KOPT-K1 (cell line): Measurements from ENCODE around the gene SLC4A7.
A peak's percentile ranks its signal among the peaks of the same experiment; 100 is the strongest.
"Not testable (repeated sequence)": the region's sequence is repeated elsewhere in the genome, so short reads cannot be mapped to it uniquely, and the experiment has no call there.

ENCODE experiments used
- H3K27ac ChIP-seq: fragments of 200-600 bp; sonication (generic); 2 replicates; pipeline ENCODE4 v1.5.1; 2016; ENCODE audit warnings: antibody characterized with exemption, mild to moderate bottlenecking, low read depth, low read length; ENCODE audit not compliant: poor library complexity, severe bottlenecking
- H3K36me3 ChIP-seq: fragments of 200-600 bp; sonication (generic); 2 replicates; pipeline ENCODE4 v1.5.1; 2017; ENCODE audit warnings: antibody characterized with exemption, mild to moderate bottlenecking, low read length, moderate library complexity; ENCODE audit not compliant: insufficient read depth
- H3K9me3 ChIP-seq: fragments of 200-600 bp; sonication (generic); 2 replicates; pipeline ENCODE4 v1.5.1; 2017; ENCODE audit warnings: antibody characterized with exemption, low read length, mild to moderate bottlenecking; ENCODE audit not compliant: insufficient read depth, poor library complexity, severe bottlenecking

The SLC4A7 gene

GRCh38 chr3:27345045-27345444, 139.1 kb downstream of the SLC4A7 start:
- H3K36me3 ChIP-seq = no peaks in the 10 kb centered on the region
- peaks cover 4% of the 10 kb centered on the region for H3K9me3 ChIP-seq
- peak overlapping the region; percentile 94 for H3K27ac ChIP-seq

GRCh38 chr3:27344192-27344591, 140.0 kb downstream of the SLC4A7 start:
- H3K9me3 ChIP-seq = peaks cover 12% of the 10 kb centered on the region
- no peaks in the 10 kb centered on the region for H3K36me3 ChIP-seq
- H3K27ac ChIP-seq = peak overlapping the region; percentile 94

GRCh38 chr3:27342267-27342666, 141.9 kb downstream of the SLC4A7 start:
- Histone ChIP-seq H3K27ac (peak overlapping the region; percentile 94), H3K9me3 (peaks cover 27% of the 10 kb centered on the region), H3K36me3 (no peaks in the 10 kb centered on the region)

- no peaks in the 10 kb centered on the region for H3K36me3 ChIP-seq
- peak overlapping the region; percentile 94 for H3K27ac ChIP-seq
- H3K9me3 ChIP-seq = peaks cover 27% of the 10 kb centered on the region
Observed at GRCh38 chr3:27340534-27340933, 143.7 kb downstream of the SLC4A7 start.

GRCh38 chr3:27335571-27335970, 148.6 kb downstream of the SLC4A7 start:
- Histone ChIP-seq H3K36me3 (no peaks in the 10 kb centered on the region), H3K27ac (no peak overlapping the region), H3K9me3 (peaks cover 27% of the 10 kb centered on the region)

GRCh38 chr3:27333843-27334242, 150.3 kb downstream of the SLC4A7 start:
- Histone ChIP-seq H3K36me3 (no peaks in the 10 kb centered on the region), H3K9me3 (peaks cover 25% of the 10 kb centered on the region), H3K27ac (no peak overlapping the region)

- H3K27ac ChIP-seq, H3K36me3 ChIP-seq: not testable (repeated sequence)
- peaks cover 22% of the 10 kb centered on the region for H3K9me3 ChIP-seq
Observed at GRCh38 chr3:27328982-27329762, 155.0 kb downstream of the SLC4A7 start.

GRCh38 chr3:27326629-27327545, 157.3 kb downstream of the SLC4A7 start:
- Histone ChIP-seq H3K36me3 (no peaks in the 10 kb centered on the region), H3K9me3 (peaks cover 22% of the 10 kb centered on the region), H3K27ac (peak overlapping the region; percentile 13)

- Histone ChIP-seq H3K36me3 (no peaks in the 10 kb centered on the region), H3K9me3 (peaks cover 22% of the 10 kb centered on the region), H3K27ac (no peak overlapping the region)
Observed at GRCh38 chr3:27326202-27326601, 158.0 kb downstream of the SLC4A7 start.

- Histone ChIP-seq H3K9me3 (peaks cover 22% of the 10 kb centered on the region), H3K36me3 (no peaks in the 10 kb centered on the region), H3K27ac (no peak overlapping the region)
Observed at GRCh38 chr3:27325419-27325818, 158.8 kb downstream of the SLC4A7 start.

GRCh38 chr3:27324686-27325085, 159.5 kb downstream of the SLC4A7 start:
- no peak overlapping the region for H3K27ac ChIP-seq
- no peaks in the 10 kb centered on the region for H3K36me3 ChIP-seq
- H3K9me3 ChIP-seq = peaks cover 17% of the 10 kb centered on the region

GRCh38 chr3:27323087-27323570, 161.1 kb downstream of the SLC4A7 start:
- Histone ChIP-seq H3K9me3 (peaks cover 1% of the 10 kb centered on the region), H3K36me3 (no peaks in the 10 kb centered on the region), H3K27ac (no peak overlapping the region)
